Stimulated activated CD4-positive, alpha-beta T cell treated with anti-CD3 and anti-CD28 coated beads, TNF-alpha, amount 100 ng/mL, for 48 hours (primary cell): ENCODE results near the gene OR10A5.
A peak's percentile ranks its signal among the peaks of the same experiment; 100 is the strongest.
"Not testable (repeated sequence)": the region's sequence is repeated elsewhere in the genome, so short reads cannot be mapped to it uniquely, and the experiment has no call there.

Experiments used
- DNase-seq, 3 donors: peaks; one replicate each; pipeline ENCODE4 v3.0.0-alpha.2; 2020; ENCODE audit warnings: low read depth in 3 of 3

OR10A5 gene

GRCh38 chr11:6845383-6845782, at the start of gene OR10A5:
Gene OR10A5, plus strand, starts transcription at chr11:6845683. Its CDS starts 0 bp downstream, at chr11:6845683.
- no peak for DNase-seq

- no peak for DNase-seq
These were observed 46.1 kb upstream of the OR10A5 start, which contains the start of gene OR6A2 for GRCh38 chr11:6799402-6799801. Gene OR6A2, minus strand, starts transcription at chr11:6799689. Its CDS starts 3,981 bp downstream, at chr11:6795708.

- not testable (repeated sequence) for DNase-seq
These were observed 44.4 kb upstream of the OR10A5 start for GRCh38 chr11:6801075-6801474.

GRCh38 chr11:6812390-6813005, 33.0 kb upstream of the OR10A5 start:
- DNase-seq, result peak in 2 of 3 donors; percentile 10 to 13

- no peak for DNase-seq
These were observed 31.8 kb upstream of the OR10A5 start for GRCh38 chr11:6813656-6814055.

- no peak for DNase-seq
These were observed 27.8 kb upstream of the OR10A5 start for GRCh38 chr11:6817694-6818093.

GRCh38 chr11:6818967-6819366, 26.5 kb upstream of the OR10A5 start:
- no peak for DNase-seq

- DNase-seq, result no peak
These were observed 21.2 kb upstream of the OR10A5 start for GRCh38 chr11:6824136-6824823.

GRCh38 chr11:6825231-6825744, 20.2 kb upstream of the OR10A5 start:
- DNase-seq, result no peak

- DNase-seq, result no peak
These were observed 17.4 kb upstream of the OR10A5 start for GRCh38 chr11:6828103-6828502.

GRCh38 chr11:6833356-6833755, 12.1 kb upstream of the OR10A5 start:
- DNase-seq, result no peak

GRCh38 chr11:6834021-6834420, 11.5 kb upstream of the OR10A5 start:
- no peak for DNase-seq

- DNase-seq, result no peak
These were observed 3.8 kb upstream of the OR10A5 start for GRCh38 chr11:6841694-6842093.

- no peak for DNase-seq
These were observed 1.8 kb upstream of the OR10A5 start for GRCh38 chr11:6843670-6844069.

GRCh38 chr11:6844356-6844755, 1.1 kb upstream of the OR10A5 start:
- DNase-seq, result no peak

GRCh38 chr11:6850526-6850925, 5.0 kb downstream of the OR10A5 start:
- DNase-seq, result no peak

GRCh38 chr11:6854801-6855200, 9.3 kb downstream of the OR10A5 start:
- not testable (repeated sequence) for DNase-seq

GRCh38 chr11:6855971-6856541, 10.6 kb downstream of the OR10A5 start:
- no peak for DNase-seq

GRCh38 chr11:6856871-6857270, 11.4 kb downstream of the OR10A5 start:
- DNase-seq, result no peak

GRCh38 chr11:6862961-6863360, 17.5 kb downstream of the OR10A5 start, which contains the start of gene OR10A2:
Gene OR10A2, plus strand, starts transcription at chr11:6863057. Its CDS starts 6,698 bp downstream, at chr11:6869755.
- DNase-seq, result no peak

GRCh38 chr11:6864438-6864837, 19.0 kb downstream of the OR10A5 start:
- no peak for DNase-seq

GRCh38 chr11:6871278-6871677, 25.8 kb downstream of the OR10A5 start:
- DNase-seq, result no peak

- DNase-seq, result no peak
These were observed 30.3 kb downstream of the OR10A5 start for GRCh38 chr11:6875761-6876160.
